ENCODE measurements around the gene PCMTD2.

DNA sequence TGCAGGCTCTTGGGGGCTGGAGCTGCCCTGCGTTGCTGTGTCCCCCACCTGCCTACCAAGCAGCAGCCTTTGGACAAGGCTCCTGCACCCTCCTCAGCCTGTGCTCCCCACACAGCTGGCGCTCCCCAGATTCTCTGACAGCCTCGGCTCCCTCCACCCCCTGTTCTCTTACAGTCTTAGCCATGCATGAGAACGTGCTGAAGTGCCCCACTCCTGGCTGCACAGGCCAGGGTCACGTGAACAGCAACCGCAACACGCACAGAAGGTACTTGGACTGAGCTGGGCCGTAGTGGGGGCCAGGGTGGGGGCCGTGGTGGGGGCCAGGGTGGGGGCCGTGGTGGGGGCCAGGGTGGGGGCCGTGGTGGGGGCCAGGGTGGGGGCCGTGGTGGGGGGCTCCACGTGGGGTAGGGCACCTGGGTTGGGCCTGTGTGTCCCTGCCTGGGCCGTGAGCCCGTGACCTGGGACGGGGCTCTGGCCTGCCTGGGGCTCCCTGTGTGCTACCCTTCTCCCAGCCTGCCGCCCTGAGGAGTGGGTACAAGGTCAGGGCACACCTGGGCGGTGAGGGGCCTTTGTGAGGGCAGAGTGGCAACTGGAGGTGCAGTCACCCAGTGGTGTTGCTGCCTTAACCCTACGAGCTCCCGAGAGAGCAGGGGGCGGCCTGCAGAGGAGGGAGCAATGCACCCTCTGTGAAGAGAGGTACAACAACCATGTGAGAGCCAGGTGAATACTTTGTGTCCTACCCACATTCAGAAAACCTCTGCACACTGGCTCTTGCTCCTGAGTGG is 43.5 kb upstream of the PCMTD2 start:
- TF ChIP-seq, protein P1, sequence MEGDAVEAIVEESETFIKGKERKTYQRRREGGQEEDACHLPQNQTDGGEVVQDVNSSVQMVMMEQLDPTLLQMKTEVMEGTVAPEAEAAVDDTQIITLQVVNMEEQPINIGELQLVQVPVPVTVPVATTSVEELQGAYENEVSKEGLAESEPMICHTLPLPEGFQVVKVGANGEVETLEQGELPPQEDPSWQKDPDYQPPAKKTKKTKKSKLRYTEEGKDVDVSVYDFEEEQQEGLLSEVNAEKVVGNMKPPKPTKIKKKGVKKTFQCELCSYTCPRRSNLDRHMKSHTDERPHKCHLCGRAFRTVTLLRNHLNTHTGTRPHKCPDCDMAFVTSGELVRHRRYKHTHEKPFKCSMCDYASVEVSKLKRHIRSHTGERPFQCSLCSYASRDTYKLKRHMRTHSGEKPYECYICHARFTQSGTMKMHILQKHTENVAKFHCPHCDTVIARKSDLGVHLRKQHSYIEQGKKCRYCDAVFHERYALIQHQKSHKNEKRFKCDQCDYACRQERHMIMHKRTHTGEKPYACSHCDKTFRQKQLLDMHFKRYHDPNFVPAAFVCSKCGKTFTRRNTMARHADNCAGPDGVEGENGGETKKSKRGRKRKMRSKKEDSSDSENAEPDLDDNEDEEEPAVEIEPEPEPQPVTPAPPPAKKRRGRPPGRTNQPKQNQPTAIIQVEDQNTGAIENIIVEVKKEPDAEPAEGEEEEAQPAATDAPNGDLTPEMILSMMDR (IDR thresholded peaks at IDR 0.05; ENCODE audit: low read depth, low read length): no peak
- no peak for TF ChIP-seq POLR2A (IDR thresholded peaks at IDR 0.05; ENCODE audit: extremely low read depth, insufficient read length)
- no peak for TF ChIP-seq MYC (IDR thresholded peaks at IDR 0.05; ENCODE audit: low read depth, low read length)
- TF ChIP-seq, protein P2, sequence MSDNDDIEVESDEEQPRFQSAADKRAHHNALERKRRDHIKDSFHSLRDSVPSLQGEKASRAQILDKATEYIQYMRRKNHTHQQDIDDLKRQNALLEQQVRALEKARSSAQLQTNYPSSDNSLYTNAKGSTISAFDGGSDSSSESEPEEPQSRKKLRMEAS (IDR thresholded peaks at IDR 0.05; ENCODE audit: low read depth, low read length): no peak
